NOMO-1 (cell line): ENCODE results near the gene FAM156B.
"Not testable (repeated sequence)": the region's sequence is repeated elsewhere in the genome, so short reads cannot be mapped to it uniquely, and the experiment has no call there.

Experiments used
- DNase-seq, 2 experiments: peaks; one replicate each; lab custom pipeline; 2025; ENCODE audit not compliant: unreplicated experiment in 2 of 2; lab: John Stamatoyannopoulos, UW

The FAM156B gene

DNA sequence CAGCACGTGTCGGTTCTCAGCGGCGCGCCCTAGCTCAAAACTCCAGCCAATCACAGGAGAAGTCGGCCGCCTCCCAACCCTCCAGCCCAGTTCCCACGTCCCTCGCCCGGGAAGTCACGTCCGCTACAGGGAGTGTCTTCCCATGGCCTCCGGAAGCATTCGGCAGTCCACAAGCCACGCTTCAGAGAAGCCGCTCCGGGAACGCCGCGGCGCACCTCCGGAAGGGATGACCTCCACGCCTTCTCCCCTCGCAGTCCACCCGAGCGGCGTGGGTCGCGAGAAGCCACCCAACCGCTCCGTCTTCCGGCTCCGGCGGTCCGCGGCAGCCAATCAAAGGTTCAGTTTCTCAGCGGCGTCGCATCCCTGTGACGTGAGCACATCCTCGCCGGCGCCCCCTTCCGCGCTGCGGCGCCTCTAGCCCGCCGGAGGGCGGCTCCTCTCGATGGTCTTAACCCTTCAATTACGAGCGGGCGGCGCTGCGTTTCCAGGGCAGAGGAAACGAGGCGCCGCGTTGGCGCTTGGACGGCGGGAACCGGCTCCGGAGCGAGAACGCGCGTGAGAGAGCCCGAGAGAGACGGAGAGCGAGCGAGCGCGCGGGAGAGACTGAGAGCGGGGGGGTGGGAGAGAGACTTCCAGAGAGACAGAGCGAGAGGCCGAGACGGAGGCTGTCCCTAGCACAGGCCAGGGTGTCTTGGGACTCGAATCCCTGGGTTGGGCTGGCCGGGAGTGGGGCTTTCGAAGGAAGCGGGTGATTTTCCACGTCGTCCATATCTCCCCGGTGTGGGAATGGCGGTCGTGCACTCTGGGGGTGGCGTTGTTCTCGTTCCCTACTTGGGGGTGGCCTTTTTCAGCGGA is at the start of gene FAM156B:
TSS of gene FAM156B (plus strand) at position 476 of the 855 bp plus-strand sequence. CDS start 9,896 bp downstream, outside the sequence.
- not testable (repeated sequence) for DNase-seq

DNA sequence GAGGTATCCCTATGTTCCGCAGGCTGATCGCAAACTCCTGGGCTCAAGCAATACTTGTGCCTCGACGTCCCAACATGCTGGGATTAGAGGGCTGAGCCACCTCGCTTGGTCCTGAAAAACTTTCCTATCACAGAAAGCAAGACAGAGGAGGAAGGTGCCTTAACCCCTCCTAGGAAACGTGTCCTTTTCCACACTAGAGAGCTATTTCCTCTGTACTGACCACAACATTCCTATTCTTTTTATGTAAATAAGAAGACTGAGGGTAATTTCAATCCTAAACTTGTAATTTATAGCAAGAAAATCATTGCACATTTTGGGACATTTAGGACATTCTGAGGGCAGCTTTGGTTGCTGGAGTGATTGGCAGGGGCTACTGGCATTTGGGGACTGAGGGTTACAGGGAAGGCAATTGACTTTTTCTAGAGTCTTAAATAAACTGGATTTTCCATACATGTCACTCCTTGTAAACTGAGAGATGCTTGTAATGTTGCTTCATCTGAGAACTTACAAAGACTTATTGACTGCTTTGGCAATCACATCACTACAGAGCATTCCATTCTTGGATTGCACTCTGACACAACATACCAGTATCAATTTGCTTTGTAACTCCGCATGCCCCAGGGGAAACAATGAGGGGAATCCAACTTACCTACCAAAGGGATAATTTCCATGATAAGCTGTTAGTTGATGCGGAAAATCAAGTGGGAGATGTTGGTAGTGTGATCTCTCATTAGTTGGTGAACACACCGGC is 44.8 kb upstream of the FAM156B start:
- no peak for DNase-seq

DNA sequence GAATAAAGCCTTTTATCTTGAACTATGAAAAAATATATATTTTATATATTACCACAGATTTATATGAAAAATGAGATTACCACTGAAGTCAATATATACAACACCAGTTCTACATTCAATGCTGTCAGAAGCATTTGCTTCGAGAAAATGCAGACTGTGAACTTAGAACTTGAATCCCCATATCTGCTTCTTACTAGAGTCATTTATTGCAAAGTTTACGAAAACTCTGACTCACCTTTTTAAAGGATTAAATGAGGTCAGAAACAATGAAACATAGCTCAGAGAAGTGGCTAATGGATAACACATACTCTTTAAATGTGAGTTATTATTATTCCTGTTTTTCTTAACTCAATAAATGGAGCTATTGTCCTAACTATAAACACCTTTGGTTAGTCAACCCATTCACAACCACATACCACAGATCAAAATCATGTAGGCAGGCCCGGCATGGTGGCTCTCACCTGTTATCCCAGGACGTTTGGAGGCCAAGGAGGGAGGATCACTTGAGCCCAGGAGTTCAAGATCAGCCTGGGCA is 40.1 kb upstream of the FAM156B start:
- DNase-seq = not testable (repeated sequence)

- no peak for DNase-seq
Measured at GRCh38 chrX:52865343-52865998, 31.7 kb upstream of the FAM156B start.

GRCh38 chrX:52867610-52868348 is 29.4 kb upstream of the FAM156B start, which contains the start of gene XAGE3:
XAGE3 (minus strand) TSS chrX:52868083; CDS start chrX:52867133, 950 bp downstream.
- DNase-seq = no peak

- no peak for DNase-seq
Measured at GRCh38 chrX:52870046-52870445, 27.1 kb upstream of the FAM156B start.

- not testable (repeated sequence) for DNase-seq
Measured at GRCh38 chrX:52873825-52874224, 23.3 kb upstream of the FAM156B start.

- no peak for DNase-seq
Measured at GRCh38 chrX:52874661-52875060, 22.5 kb upstream of the FAM156B start.

- not testable (repeated sequence) for DNase-seq
Measured at GRCh38 chrX:52875436-52875835, 21.7 kb upstream of the FAM156B start.

DNA sequence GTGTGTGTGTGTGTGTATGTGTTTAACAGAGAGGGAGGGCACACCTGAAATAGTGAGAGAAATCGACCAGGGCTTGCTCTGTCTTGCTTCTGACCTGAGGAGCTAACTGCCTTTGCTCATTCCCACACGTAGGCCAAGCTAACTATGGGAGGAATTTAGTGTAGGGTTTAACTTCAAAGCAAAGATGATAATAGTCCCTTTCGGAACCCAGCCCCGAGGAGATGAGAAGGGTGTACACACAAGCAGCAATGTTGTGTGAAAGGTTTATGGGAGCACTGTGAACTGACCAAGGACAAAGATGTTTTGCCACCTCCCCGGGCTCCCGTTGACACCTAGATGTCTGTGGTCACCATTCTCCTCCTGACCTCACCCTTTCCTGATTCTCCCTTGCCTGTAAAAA is 20.7 kb upstream of the FAM156B start:
- not testable (repeated sequence) for DNase-seq

DNA sequence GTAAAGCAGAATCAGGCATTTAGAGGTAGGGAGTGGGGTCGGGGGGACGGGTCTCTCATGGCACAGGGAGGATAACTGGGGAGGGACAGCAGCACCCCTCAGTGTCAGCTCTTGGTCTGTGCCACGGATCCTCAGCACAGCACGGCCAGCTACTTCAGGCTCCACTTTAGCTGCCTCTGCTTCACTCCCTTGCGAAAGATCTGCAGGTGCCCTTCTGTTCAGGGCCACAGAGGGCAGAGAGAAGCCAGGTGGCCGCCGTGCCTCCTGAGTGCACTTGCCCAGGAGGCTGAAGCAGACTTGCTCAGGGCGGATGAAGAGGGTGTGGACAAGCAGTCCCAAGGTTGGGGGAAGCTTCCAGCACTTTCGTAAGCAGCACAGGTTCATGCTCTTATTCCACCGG is 9.7 kb upstream of the FAM156B start:
- DNase-seq = not testable (repeated sequence)

DNA sequence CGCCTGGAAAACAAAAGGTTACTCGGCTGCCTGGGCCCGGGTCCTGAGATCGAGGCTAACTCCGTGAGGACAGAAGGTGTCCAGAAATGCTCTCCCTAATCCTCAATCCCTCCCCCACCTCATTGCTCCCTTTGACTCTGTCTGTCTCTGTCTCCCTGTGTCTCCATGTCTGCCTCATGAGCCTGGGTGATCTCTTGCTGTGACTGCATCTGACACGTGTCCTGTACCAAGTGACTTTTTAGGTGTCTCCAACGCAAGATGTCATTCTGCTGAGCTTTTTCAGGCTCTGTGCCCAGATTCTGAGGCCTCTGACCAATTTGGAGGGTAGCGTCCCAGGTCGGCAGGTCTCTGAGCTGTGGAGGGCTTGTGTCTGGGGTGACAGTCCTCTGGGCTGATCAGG is 9.0 kb upstream of the FAM156B start:
- not testable (repeated sequence) for DNase-seq

DNA sequence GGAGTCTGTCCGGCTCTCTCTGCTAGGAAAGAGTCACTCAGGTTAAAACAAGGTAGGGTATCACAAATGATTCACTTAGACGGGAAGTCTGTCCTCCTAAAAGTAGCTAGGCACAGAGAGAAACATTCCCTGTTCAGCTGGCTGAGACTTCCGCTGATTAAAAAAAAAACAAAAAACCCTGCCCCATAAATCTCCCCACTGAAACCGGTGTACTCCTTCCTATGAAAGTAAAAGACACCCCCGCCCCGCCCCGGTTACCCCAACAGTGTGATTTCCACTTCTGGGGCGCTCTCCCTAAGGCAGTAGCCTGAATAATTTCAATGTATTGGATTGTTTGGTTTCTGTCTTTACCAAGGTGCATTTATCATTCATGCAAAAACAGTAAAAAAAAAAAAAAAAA is 692 bp upstream of the FAM156B start:
- not testable (repeated sequence) for DNase-seq

GRCh38 chrX:52905531-52905930 is 8.4 kb downstream of the FAM156B start:
- DNase-seq = not testable (repeated sequence)

GRCh38 chrX:52906072-52906471 is 8.9 kb downstream of the FAM156B start:
- DNase-seq = not testable (repeated sequence)

DNA sequence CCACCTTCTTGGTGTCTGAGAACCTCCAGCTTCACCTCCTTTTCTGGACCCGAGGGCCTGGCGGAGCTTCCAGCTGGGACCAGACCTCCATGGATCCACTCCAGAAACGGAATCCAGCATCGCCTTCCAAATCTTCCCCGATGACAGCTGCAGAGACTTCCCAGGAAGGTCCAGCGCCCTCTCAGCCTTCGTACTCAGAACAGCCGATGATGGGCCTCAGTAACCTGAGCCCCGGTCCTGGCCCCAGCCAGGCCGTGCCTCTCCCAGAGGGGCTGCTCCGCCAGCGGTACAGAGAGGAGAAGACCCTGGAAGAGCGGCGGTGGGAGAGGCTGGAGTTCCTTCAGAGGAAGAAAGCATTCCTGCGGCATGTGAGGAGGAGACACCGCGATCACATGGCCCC is 10.0 kb downstream of the FAM156B start:
- not testable (repeated sequence) for DNase-seq

GRCh38 chrX:52907900-52908299 is 10.8 kb downstream of the FAM156B start:
- not testable (repeated sequence) for DNase-seq

GRCh38 chrX:52909313-52909969 is 12.3 kb downstream of the FAM156B start:
- not testable (repeated sequence) for DNase-seq

DNA sequence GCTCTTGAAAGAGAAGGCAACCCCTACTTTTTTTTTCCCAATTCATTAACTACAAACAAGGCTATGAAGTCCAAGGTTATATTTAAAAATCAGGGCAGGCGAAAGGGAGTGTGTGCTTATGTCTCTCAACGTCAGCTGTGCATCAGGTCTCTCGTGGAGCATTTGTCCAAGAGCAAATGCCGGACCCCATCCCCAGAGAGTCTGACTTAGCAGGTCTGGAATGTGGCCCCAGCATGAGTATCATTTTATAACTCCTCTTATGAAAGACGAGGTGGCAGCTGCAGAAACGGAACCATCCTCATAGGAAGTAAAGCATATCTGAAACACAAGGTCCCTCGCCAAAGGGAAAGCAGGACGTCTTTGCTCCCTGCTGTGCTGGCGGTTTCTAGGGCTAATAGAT is 16.6 kb downstream of the FAM156B start:
- DNase-seq = not testable (repeated sequence)

DNA sequence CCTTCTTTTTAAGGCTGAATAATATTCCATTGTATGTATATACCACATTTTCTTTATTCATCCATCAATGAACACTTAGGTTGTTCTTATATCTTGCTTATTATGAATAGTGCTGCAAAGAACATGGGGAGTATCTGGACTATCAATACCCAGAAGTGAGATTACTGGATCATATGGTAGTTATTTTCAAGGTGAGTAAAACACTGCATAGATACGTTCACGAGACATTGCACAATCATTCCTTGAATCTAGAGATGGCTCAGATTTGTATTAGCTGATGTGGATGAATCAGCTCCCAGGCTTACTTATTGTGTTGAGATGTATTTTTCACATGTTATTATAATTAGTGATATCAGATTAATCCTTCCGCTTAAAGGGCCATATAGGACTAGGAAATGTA is 17.6 kb downstream of the FAM156B start:
- not testable (repeated sequence) for DNase-seq
